ENCODE data around the gene WASF3.
"Not testable (repeated sequence)": the region's sequence is repeated elsewhere in the genome, so short reads cannot be mapped to it uniquely, and the experiment has no call there.

WASF3 gene

DNA sequence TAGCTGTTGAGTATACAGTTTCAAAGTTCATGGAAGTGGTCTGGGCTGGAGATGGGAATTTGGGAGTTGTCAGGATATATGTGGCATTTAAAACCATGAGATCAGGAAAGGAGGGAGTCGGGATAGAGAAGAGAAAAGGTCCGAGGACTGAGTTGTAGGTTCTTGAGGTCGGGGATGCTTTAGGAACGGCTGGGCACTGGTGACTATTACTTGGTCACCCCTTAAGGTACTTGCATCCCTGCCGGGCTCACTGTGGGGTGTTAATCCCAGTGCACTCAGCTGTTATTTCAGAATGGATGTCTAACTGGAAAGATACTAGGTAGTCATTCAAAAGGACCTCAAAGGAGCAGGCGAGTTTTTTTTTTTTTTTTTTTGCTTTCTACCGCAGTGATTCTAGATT lies 34.2 kb downstream of the WASF3 start:
- no peak for DNase-seq

DNA sequence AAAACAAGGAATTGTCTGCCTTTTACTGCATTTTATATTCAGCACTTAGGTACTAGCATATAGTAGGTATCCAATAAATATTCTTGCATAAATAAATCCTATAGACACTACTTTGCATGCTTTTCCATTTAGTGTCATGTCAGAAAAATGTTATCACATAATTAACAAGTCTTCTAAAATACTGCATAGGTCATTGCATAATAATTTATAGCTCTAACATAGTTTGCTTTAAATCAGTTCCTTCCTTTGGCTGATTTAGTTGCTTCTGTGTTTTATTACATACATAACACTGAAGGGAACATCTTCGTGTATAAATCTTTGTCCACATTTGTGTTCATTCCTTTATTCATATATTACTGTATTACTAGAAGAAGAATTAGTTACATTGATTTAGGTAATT lies 36.2 kb downstream of the WASF3 start:
- DNase-seq, result no peak

DNA sequence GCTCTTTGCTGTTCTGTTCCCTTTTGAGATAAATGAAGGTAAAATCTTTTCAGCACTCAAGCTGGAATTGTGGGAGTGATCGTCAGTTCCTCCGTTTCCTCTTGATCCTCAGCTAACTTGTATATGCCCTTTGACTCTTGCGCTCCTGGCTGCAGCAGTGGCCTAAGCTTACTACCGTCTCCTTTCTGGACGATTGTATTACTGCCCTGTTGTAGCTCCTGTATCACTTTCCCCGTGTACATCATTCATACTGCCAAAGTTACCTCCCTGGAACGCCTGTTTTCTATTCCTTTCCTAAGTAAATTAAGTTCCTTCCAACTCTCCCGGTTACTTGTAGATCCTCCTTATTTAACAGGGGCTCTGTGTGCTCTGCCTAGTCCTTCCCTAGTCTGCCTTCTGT lies 36.9 kb downstream of the WASF3 start:
- no peak for DNase-seq

DNA sequence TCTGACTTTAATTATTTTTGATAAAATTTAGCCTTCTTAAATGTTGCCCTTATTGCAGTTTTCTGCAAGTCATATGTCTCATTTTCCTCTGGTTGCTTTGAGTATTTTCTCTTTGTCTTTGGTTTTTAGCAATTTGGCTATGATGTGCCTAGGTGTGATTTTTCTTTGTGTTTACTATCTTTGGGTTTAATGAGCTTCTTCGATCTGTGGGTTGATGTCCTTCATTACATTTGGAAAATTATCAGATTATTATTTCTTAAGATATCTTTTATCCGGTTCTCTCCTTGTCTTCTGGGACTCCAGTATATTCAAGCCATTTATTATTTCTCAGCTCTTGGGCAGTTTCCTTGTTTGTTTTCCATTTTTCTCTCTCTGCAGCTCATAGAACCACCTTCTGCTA lies 39.0 kb downstream of the WASF3 start:
- no peak for DNase-seq

DNA sequence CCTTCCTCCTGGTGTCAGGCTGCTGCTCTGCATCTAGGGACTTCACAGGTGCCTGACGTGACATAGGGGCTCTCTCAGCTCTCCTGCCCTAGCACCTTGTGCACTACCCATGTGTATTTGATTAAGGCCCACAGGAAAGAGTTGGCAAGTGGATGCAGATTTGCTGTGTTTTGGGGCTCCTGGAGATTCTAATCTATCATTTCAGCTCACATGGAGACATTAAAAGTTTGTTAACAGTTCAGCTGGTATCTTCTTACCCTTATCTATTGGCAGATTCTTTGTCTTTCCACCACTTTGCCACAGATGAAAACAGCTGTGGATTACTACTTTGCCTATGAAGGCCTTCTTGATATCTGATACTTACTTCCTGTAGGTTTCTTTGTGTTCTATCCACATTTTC lies 41.9 kb downstream of the WASF3 start:
- no peak for DNase-seq

DNA sequence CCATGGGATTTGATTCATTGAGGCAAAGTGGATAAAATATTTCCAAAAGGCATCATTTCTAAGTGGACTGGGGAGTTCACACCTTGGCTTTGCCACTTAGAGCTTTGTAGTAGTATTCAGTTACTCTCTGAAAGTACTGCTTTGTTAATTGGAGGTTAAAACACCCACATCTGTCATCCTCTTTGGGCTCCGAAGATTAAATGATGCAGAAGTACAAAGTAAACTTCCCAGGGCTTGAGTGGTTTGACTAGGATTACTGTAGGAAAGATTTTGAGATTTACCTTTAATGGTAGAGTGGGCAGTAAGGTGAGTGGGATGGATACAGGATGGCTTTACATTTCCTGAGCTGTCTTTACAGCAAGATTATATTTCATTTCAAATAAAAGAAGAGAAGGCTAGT lies 42.4 kb downstream of the WASF3 start:
- DNase-seq, result no peak

DNA sequence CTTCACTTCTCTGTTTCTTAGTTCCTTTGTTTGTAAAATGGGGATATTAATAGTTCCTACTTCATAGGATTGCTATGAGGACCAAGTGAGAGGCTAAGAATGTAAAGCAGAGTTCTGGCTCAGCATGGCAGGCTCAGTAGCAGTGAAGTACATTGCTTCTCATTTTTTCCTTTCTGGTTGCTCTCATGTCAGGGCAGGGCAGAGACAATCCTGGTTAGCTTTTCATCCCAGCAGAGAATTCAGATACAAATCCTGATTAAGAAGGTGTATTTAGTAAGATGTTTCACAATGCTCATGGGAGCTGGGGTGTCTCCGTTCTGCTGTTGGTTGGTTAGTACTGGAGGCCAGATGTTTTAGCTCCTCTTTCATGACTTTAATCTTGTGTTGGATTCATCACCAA lies 42.9 kb downstream of the WASF3 start:
- DNase-seq, result no peak

DNA sequence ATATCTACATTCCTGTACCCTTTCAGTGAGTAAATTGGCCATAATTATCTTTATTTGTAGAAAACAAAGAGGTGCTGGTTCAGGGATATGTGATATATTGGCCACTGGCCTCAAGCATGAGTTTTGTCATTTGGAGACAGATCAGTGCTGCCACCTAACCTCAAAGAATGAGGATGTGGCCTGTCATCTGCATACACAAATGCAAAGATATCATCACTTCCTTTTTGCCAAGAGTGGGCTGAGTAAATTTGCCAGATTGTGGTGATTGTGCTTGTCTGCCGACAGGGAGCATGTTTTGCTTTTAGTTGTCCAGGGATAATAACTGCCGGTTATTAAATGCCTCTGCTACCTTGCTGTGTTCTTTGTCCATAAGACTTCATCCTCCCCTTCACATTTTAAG lies 44.2 kb downstream of the WASF3 start:
- no peak for DNase-seq

DNA sequence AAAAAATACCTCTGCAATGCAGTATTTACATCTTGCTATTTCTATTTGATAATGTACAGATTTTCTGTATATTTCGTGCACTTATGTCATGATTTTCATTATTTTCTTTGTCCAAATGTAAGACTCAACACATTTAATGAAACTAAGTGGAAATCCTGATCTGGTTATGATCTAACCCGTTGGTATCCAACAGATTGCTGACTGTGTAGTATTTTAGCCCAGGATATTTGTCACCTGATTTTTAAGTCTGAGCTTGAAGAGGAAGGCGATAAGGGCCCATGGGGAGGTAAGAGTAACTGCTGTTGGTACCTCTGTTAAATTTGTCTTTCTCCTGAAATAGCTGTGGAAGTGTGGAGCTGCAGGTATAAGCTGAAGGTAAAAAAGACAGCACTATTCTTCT lies 45.3 kb downstream of the WASF3 start:
- no peak for DNase-seq

DNA sequence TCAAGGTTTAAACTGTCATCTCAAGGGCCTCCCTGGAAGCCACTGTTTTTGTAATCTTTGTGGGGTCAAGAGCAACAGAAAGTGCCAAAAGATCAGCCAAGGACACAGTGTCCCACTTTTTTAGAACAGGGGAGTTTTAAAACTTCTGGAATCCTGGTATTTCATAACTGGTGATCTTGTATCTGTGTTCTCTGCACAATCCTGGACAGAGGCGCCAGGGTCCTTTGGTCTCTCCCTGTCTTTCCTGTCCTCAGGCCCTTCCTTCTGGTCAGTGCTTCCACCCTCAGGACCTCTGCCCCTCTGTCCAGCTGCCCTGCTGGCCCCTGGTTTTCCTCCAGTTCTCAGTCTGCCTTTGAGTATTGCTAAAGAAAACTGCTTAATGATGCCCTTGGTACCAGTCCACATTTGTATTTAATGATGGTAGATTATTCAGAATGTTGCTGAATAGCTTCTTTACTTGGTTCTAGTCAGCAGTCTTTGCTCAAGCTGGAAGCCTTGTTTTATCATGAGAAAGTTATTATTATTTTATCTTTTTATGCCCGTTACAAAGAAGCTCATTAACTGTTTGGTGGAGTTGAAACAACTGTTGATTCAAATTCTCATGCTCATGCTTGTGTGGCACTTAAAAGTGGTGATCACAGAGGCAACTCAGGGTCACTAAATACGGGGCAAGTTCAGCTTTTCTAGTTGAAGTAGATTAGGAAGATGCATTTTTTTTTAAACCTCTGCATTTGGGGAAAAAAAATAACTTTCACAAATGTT lies 47.5 kb downstream of the WASF3 start:
- no peak for DNase-seq

DNA sequence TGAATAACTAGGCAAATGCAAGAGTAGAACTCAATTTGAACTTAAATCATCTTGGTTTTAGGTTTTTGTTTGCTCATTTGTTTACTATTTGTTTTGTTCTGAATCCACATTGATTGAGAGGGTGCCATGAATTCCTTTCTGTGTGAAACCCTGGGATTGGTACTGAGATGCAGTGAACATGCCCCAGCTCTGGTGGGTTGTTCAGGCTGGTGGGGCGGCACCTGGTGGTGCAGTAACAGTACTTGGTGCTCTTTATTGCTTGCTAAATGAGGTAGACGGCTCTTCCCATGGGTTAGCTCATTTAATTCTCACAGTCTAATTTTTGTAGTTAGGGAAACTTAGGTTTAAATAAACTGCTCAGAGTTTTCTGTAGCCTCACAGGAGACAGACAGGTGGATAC lies 48.4 kb downstream of the WASF3 start:
- DNase-seq, result no peak

DNA sequence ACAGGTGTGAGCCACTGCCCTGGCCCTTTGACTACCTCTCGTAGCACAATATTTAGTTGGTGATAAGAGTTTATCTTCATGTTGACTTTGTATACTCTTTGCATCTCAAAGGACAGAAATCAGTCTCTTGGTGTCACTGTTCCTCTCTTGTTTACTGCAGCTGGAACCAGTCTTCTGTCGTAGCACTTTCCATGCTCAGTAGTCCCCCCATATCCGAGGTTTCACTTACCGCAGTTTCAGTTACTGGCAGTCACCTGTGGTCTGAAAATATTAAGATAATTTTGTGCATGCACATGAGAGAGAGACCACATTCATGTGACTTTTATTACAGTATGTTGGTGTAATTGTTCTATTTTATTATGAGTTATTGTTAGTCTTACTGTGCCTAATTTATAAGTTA lies 49.1 kb downstream of the WASF3 start:
- no peak for DNase-seq

DNA sequence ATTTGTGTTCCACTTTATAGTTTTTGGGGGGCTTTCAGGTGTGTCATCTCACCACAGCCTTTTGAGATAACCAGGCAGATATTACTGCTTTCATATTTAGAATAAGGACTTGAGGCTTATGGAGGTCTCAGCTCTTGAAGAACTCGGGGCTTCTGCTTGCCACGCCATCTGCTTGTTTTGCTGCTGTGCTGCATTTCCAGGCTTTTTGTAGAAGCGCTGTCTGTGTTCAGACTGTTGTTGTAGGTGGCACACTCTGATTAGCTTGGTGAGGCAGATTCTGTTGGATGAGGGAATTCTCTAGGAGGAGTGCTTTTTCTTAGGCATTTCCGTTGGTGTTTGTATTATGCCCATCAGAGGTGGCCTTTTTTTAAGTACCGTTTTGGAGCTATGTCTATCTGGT lies 57.2 kb downstream of the WASF3 start:
- DNase-seq, result no peak

DNA sequence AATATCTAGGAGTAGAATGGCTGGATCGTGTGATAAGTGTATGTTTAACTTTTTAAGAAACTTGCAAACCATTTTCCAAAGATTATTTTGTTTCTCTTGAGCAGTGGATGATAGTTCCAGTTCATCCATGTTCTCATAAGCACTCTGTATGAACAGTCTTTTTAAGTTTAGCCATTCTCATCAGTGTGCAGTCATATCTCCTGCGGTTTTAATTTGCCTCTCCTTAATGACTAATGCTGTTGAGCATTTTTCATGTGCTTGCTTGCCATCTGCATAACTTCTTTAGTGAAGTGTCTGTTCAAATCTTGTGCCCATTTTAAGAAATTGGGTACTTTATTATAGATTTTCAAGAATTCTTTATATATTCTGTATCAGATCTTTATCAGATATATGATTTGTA lies 58.6 kb downstream of the WASF3 start:
- DNase-seq, result no peak

DNA sequence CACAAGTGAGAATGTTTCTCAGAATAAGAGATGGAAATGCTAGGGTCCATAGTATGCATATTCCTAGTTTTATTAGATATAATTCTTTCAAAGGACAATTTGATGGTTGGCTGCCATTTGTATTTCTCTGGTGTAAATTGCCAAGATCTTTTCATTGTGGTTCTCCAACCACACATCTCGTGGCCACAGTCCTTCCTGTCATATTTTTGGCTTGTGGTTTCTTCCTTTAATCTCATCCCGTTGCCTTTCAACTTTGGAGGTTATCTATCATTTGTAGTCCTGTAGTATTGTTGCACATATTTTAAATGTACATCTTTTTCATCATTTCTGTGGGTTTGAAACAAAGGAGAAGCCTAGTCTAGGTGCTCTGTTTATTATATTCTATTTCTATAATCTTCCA lies 61.2 kb downstream of the WASF3 start:
- no peak for DNase-seq

DNA sequence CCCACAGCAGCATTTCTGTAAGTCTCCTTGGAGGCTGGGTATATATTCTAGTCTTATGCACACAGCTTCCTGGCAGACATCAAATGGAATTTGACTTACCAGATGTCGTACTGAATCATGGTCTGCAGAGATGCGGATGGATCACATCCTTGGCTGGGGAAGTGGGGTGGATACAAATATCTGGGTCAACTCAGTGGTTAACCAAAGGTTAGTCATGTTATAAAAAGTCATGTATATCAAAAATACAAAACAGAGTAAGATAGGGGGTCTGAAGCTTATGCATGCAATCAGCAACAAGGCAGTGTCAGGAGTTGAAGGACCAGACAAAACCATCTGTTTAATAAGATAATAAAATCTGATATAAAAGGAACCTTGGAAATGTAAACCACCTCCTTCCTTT lies 61.9 kb downstream of the WASF3 start:
- no peak for DNase-seq

DNA sequence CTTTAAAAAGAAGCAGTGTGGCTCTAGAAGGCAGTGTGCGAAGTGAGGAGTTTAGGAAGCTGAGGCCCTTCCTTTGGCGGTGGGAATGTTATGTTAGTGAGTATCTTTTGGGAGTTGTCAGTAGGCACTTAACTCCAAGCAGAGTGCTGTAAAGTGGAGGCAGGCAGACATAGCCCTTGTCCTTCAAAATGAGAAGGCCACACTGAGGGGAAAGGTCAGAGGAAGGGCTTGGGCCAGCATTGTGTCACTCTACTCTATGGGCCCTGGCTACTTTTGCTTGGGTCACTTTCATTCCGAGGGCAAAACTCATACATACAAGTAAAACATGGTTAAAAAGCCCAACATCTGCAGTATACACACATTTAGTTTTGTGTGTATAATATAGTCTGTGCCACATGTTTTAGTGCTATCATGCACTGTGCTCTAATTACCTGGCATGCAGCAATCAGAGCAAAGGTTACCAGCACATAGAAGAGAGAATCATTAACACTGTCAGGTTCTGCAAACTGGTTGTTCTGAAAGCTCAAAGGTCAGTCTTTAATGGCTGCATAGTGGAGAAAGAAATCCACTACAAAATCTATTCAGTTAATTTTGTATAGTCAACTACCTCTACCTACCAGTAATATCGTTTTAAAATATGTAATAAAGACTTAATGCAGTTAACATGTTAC lies 64.4 kb downstream of the WASF3 start:
- DNase-seq, result no peak

DNA sequence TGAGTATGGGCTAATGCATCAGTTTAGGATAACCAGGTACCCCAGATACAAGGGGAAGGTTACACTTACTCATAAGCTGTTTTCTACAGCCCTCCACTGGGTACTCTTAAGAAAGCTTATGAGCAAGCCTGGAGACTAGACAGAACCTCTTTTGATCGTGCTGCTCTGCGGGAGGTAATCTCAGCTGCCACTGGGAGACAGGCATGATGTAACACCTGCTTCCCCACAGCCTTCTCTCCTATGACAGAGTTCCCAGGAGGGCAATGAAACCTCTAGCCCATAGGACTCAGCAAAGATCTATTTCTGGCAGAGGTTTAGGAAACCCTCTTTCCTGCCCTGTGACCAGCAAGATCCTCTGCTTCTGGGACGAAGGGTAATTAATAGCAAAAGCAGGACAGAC lies 65.6 kb downstream of the WASF3 start:
- DNase-seq, result no peak

DNA sequence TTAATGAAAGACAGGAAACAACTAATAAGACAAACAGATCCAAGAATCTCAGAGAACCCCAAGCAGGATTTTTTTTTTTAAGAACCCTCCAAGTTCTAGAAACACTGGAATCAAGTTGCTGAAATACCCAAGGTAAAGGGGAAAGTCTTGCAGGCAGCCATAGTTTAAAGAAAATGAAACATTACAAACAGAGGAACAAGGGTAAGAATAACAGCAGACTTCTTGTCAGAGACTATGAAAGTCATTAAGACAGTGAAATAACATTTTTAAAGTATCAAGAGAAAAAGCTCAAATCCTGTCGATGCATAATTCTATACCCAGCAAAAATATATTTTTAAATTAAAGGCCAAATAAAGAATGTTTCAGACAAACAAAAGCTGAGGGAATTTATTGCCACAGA lies 67.1 kb downstream of the WASF3 start:
- no peak for DNase-seq

DNA sequence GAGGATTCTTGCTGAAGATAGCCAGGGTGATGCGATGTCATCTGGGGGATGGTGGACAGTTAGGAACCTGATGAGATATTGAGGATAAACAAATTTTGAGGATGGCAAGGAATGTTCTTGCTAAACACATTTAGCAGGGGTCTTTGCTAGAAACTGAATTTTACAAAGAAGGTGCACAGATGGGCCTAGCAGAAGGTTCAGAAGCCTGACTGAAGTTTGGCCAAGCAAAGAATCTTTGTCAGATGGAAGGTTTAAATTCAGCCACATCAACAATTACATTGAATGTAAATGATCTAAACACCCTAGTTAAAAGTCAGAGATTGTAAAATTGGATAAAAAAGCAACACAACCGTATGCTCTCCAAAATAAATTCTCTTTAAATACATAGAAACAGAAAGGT lies 68.8 kb downstream of the WASF3 start:
- no peak for DNase-seq

DNA sequence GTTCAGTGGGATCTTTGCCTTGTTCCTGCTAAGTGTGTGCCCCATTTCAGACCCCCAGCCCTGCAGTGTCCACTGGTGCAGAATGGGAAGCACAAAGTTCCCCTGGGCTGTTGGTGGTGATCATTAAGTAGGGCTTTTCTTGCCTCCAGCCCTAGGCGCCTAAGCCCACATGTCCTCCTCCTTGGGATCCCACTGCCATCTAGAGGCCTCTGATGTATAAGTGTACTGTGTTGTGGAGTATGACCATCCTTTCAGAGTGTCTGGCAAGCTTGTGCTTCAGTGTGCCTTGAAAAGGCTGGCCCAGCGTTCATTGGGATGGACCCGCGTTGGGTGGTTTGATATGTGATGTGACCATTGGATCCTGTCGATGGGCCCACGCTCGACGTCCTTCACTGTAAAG lies 71.2 kb downstream of the WASF3 start:
- no peak for DNase-seq

DNA sequence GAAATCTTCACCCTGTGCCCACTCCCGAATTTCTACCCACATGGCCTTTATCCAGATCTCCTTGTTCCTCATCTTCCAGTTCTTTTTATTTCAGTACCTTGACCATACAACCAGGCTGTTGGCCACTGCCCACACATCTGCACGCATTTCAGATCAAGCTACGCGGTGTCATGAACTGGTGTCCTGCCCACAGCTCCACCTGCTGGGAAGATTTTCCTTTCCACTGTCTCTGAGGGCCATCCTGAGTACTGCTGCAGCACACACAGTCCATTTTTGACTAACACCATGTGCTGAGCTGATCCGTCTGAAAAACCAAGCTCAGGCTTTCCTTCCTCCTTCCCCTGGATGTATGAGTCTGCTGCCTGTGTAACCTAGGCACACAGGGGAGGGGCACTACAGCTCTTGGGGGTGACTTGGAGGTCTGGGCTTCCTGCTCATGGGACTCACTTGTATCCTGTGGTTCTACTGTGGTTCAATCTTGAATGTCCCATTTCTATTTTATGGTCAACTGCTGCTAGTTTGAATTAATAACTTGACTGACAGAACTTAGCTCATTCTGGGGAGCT lies 71.9 kb downstream of the WASF3 start:
- DNase-seq, result no peak

DNA sequence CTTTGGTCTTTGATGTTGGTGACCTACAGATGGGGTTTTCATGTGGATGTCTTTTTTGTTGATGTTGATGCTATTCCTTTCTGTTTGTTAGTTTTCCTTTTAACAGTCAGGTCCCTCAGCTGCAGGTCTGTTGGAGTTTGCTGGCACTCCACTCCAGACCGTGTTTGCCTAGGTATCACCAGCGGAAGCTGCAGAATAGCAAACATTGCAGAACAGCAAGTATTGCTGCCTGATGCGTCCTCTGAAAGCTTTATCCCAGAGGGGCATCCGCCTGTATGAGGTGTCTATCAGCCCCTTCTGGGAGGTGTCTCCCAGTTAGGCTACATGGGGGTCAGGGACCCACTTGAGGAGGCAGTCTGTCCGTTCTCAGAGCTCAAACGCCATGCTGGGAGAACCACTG lies 78.2 kb downstream of the WASF3 start:
- DNase-seq, result not testable (repeated sequence)

DNA sequence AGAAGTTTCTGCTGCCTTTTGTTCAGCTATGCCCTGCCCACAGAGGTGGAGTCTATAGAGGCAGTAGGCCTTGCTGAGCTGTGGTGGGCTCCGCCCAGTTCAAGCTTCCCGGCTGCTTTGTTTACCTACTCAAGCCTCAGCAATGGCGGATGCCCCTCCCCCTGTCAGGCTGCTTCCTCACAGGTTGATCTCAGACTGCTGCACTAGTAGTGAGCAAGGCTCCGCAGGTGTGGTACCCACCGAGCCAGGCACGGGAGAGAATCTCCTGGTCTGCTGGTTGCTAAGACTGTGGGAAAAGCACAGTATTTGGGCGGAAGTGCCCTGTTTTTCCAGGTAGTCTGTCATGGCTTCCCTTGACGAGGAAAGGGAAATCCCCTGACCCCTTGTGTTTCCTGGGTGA lies 78.6 kb downstream of the WASF3 start:
- DNase-seq, result not testable (repeated sequence)

DNA sequence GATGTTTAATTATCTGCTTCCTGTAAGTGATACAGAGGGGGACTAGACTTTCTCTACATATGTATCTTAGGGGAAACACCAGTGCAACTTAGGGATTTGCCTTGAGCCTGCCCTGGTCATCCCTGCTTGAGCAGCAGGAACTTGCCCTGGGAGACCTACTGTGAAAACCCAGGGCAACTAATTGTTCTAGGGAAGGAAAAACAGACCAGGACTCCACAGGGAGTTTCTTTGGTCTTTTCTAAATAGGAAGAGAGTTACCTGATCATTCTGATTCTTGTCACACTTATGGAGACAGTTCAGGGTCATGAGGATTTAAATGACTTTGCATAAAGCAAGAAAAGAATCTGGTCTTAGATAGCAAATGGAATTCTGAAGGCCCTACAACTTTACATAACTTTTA lies 89.1 kb downstream of the WASF3 start:
- no peak for DNase-seq
